Neural cell (in vitro differentiated cells): Measurements from ENCODE around the gene RELN. TPM values are rescaled to one million over a fixed set of nuclear protein-coding genes. Genes with fewer than 3 reads are reported as not detected.

Source experiments
- H2AFZ ChIP-seq: fragments of 200-600, 300-800 bp; sonication (generic), shearing (Covaris generic); 2 replicates; pipeline ENCODE4 v1.6.0; 2014; ENCODE audit warnings: low read depth, mild to moderate bottlenecking, antibody characterized with exemption, low read length, moderate library complexity
- H3F3A ChIP-seq: fragments of 200-600 bp; shearing (Covaris generic); 2 replicates; pipeline ENCODE4 v1.6.1; 2016; ENCODE audit warnings: mild to moderate bottlenecking, moderate library complexity, mixed read lengths, antibody characterized with exemption, low read length; ENCODE audit not compliant: insufficient read depth, poor library complexity, severe bottlenecking
- H3K27ac ChIP-seq: fragments of 200-600, 300-800 bp; sonication (generic), shearing (Covaris generic); 2 replicates; pipeline ENCODE4 v1.5.1; 2014; ENCODE audit warnings: mild to moderate bottlenecking, low read length, moderate library complexity
- H3K27me3 ChIP-seq: fragments of 300-800, 200-600 bp; sonication (generic), shearing (Covaris generic); 2 replicates; pipeline ENCODE4 v1.6.0; 2014; ENCODE audit warnings: mild to moderate bottlenecking, low read depth, low read length, moderate library complexity; ENCODE audit not compliant: insufficient read depth
- H3K36me3 ChIP-seq: fragments of 300-800, 200-600 bp; sonication (generic), shearing (Covaris generic); 2 replicates; pipeline ENCODE4 v1.5.1; 2014; ENCODE audit warnings: mild to moderate bottlenecking, antibody characterized with exemption, low read length, moderate library complexity; ENCODE audit not compliant: insufficient read depth
- H3K4me2 ChIP-seq: fragments of 300-800, 200-600 bp; sonication (generic), shearing (Covaris generic); 2 replicates; pipeline ENCODE4 v1.6.0; 2014; ENCODE audit warnings: mild to moderate bottlenecking, low read length
- H3K4me3 ChIP-seq: fragments of 300-800, 200-600 bp; sonication (generic), shearing (Covaris generic); 2 replicates; pipeline ENCODE4 v1.5.1; 2014; ENCODE audit warnings: mild to moderate bottlenecking, low read length, moderate library complexity
- H3K79me2 ChIP-seq: fragments of 200-600 bp; shearing (Covaris generic); replicated peaks from 2 replicates; pipeline ENCODE4 v1.6.0; 2014; ENCODE audit warnings: mild to moderate bottlenecking, low read length, moderate library complexity; ENCODE audit not compliant: insufficient read depth
- H3K9ac ChIP-seq: fragments of 300-800, 200-600 bp; sonication (generic), shearing (Covaris generic); 2 replicates; pipeline ENCODE4 v1.6.1; 2016; ENCODE audit warnings: mild to moderate bottlenecking, low read length, mixed read lengths
- H3K9me2 ChIP-seq: fragments of 200-600 bp; shearing (Covaris generic); 2 replicates; pipeline ENCODE4 v1.6.1; 2016; ENCODE audit warnings: mild to moderate bottlenecking, low read length, mixed read lengths; ENCODE audit not compliant: insufficient read depth
- H3K9me3 ChIP-seq: fragments of 200-600, 300-800 bp; sonication (generic), shearing (Covaris generic); 2 replicates; pipeline ENCODE4 v1.6.1; 2016; ENCODE audit warnings: mild to moderate bottlenecking, mixed run types, low read length, moderate library complexity, mixed read lengths
- H4K20me1 ChIP-seq: fragments of 200-600 bp; shearing (Covaris generic); 2 replicates; pipeline ENCODE4 v1.6.1; 2016; ENCODE audit warnings: mild to moderate bottlenecking, mixed run types; ENCODE audit not compliant: insufficient read depth
- EP300 ChIP-seq: fragments of 450-650 bp; conservative IDR thresholded peaks from 2 replicates; pipeline ENCODE4 v1.6.1; 2014; ENCODE audit warnings: antibody characterized with exemption, mild to moderate bottlenecking, moderate library complexity; ENCODE audit not compliant: poor library complexity, severe bottlenecking
- EZH2 ChIP-seq: fragments of 200-600, 300-800 bp; shearing (Covaris generic), sonication (generic); IDR thresholded peaks from 2 replicates; pipeline ENCODE4 v1.6.1; 2014; ENCODE audit warnings: antibody characterized with exemption, low read length, borderline replicate concordance, mild to moderate bottlenecking; ENCODE audit not compliant: insufficient read depth, poor library complexity, severe bottlenecking
- MXI1 ChIP-seq: fragments of 450-650 bp; conservative IDR thresholded peaks from 2 replicates; pipeline ENCODE4 v1.6.1; 2014; ENCODE audit warnings: antibody characterized with exemption, mild to moderate bottlenecking; ENCODE audit not compliant: poor library complexity, severe bottlenecking
- POLR2AphosphoS5 ChIP-seq: IDR thresholded peaks from 2 replicates; pipeline ENCODE4 v1.6.1; 2012
- RAD21 ChIP-seq: fragments of 450-650 bp; conservative IDR thresholded peaks from 2 replicates; pipeline ENCODE4 v1.6.1; 2014; ENCODE audit warnings: antibody characterized with exemption, mild to moderate bottlenecking, moderate library complexity
- SMC3 ChIP-seq: fragments of 450-650 bp; conservative IDR thresholded peaks from 2 replicates; pipeline ENCODE4 v1.6.1; 2014; ENCODE audit warnings: antibody characterized with exemption, mild to moderate bottlenecking, moderate library complexity; ENCODE audit not compliant: poor library complexity
- TAF1 ChIP-seq: IDR thresholded peaks from 2 replicates; pipeline ENCODE4 v1.6.1; 2012; ENCODE audit warnings: low read depth
- polyA plus RNA-seq: library from polyadenylated mRNA; depleted of rRNA; stranded (reverse); fragments of >200 nt; gene quantifications from 2 replicates; pipeline ENCODE4 v1.2.3, GENCODE V29; 2014
- TF ChIP-seq, protein P1 (sequence below): fragments of 450-650 bp; IDR thresholded peaks from 2 replicates; pipeline ENCODE4 v1.5.1; 2014; ENCODE audit warnings: antibody characterized with exemption, mild to moderate bottlenecking, moderate library complexity; ENCODE audit not compliant: poor library complexity, severe bottlenecking
- TF ChIP-seq, protein P2 (sequence below): IDR thresholded peaks from 2 replicates; pipeline ENCODE4 v1.6.1; 2012; ENCODE audit warnings: borderline replicate concordance

RELN gene
- polyA plus RNA-seq, 1 donor from 2014 or later, result 178 TPM

DNA sequence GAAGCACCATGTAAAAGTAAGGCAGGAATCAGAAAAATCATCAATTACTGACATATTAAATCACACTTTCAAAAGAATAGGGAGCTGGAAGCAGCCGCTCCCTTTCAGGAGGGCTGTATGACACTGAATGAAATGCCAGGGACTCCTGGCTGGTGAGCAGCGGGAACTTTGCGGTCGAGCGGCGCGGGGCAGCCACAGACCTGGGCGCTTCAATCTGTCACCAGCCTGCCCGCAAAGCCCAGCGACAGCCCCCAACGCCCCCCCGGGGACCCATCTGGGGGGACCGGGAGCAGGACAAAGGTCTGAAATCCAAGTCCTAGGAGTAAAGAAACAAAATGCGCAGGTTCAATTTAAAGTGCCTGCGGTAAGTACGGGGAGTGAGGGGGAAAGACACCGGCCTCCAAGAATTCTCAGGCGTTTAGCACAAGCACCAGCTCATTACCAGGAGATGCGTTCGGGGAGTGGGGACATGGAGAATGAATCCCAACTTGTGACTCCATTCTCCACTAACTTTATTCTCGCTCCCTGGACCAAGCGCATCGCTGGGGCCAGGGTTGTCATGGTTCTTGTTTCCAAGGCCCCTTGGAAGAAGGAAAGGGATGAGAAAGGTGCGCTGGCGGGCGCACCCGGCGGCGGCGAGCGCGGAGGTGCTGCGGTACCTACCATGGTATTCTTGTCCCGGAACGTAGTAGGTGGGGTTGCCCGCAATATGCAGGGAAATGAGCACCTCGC is 824 bp downstream of the RELN start:
- H3K9ac ChIP-seq, result peak overlapping the region; percentile 70
- no peaks in the 10 kb centered on the region for H4K20me1 ChIP-seq
- H3K4me3 ChIP-seq, result peak overlapping the region; percentile 84
- no peaks in the 10 kb centered on the region for H3F3A ChIP-seq
- peak overlapping the region; percentile 91 for H3K4me2 ChIP-seq
- peak overlapping the region; percentile 15 for H3K27ac ChIP-seq
- TF ChIP-seq, protein P1, sequence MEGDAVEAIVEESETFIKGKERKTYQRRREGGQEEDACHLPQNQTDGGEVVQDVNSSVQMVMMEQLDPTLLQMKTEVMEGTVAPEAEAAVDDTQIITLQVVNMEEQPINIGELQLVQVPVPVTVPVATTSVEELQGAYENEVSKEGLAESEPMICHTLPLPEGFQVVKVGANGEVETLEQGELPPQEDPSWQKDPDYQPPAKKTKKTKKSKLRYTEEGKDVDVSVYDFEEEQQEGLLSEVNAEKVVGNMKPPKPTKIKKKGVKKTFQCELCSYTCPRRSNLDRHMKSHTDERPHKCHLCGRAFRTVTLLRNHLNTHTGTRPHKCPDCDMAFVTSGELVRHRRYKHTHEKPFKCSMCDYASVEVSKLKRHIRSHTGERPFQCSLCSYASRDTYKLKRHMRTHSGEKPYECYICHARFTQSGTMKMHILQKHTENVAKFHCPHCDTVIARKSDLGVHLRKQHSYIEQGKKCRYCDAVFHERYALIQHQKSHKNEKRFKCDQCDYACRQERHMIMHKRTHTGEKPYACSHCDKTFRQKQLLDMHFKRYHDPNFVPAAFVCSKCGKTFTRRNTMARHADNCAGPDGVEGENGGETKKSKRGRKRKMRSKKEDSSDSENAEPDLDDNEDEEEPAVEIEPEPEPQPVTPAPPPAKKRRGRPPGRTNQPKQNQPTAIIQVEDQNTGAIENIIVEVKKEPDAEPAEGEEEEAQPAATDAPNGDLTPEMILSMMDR, result no peak
- TF ChIP-seq EZH2, result no peak
- H3K27me3 ChIP-seq, result peaks cover 41% of the 10 kb centered on the region
- no peaks in the 10 kb centered on the region for H3K9me2 ChIP-seq
- H3K79me2 ChIP-seq, result peaks cover 39% of the 10 kb centered on the region
- H3K36me3 ChIP-seq, result no peaks in the 10 kb centered on the region
- H2AFZ ChIP-seq, result peak overlapping the region; percentile 40
- H3K9me3 ChIP-seq, result no peaks in the 10 kb centered on the region

GRCh38 chr7:103987451-103987850 is 2.0 kb downstream of the RELN start:
- no peak for TF ChIP-seq EZH2
- Histone ChIP-seq H2AFZ (no peak overlapping the region), H3F3A (no peaks in the 10 kb centered on the region), H3K9me3 (no peaks in the 10 kb centered on the region), H4K20me1 (no peaks in the 10 kb centered on the region), H3K9ac (no peak overlapping the region), H3K27me3 (peaks cover 30% of the 10 kb centered on the region), H3K79me2 (peaks cover 39% of the 10 kb centered on the region), H3K9me2 (no peaks in the 10 kb centered on the region), H3K36me3 (no peaks in the 10 kb centered on the region), H3K4me3 (peak overlapping the region; percentile 84), H3K4me2 (peak overlapping the region; percentile 91), H3K27ac (no peak overlapping the region)

DNA sequence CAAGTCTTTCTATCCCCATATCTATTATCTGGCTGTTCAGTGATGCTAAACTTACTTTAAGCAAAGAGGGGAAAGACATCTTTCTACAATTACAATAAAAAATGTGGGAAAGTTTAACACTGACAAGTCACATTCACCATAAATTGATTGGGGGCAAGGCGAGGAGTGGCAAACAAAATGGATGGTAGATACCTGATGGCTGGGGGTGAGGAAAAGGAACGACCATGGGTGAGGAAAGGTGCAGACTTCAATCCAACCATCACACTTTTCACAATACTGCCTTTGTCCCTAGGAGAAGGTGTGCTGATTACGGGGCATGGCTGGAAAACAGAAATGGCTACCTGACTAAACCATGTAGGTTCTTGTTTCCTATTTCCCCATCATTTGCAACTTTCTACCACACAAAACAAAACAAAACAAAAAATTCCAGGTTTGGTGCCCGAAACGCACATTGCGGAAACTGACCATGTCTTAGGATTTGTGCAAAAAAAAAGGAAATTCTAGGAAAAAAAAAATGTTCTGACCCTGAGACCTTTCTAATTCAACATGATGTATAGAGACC is 3.8 kb downstream of the RELN start:
- no peaks in the 10 kb centered on the region for H3F3A ChIP-seq
- H3K27me3 ChIP-seq, result peaks cover 19% of the 10 kb centered on the region
- no peaks in the 10 kb centered on the region for H3K9me3 ChIP-seq
- TF ChIP-seq RAD21, result no peak
- no peak for TF ChIP-seq EP300
- TF ChIP-seq EZH2, result no peak
- TF ChIP-seq POLR2AphosphoS5, result no peak
- TF ChIP-seq, protein P1, result no peak
- TF ChIP-seq TAF1, result no peak
- TF ChIP-seq, protein P2, sequence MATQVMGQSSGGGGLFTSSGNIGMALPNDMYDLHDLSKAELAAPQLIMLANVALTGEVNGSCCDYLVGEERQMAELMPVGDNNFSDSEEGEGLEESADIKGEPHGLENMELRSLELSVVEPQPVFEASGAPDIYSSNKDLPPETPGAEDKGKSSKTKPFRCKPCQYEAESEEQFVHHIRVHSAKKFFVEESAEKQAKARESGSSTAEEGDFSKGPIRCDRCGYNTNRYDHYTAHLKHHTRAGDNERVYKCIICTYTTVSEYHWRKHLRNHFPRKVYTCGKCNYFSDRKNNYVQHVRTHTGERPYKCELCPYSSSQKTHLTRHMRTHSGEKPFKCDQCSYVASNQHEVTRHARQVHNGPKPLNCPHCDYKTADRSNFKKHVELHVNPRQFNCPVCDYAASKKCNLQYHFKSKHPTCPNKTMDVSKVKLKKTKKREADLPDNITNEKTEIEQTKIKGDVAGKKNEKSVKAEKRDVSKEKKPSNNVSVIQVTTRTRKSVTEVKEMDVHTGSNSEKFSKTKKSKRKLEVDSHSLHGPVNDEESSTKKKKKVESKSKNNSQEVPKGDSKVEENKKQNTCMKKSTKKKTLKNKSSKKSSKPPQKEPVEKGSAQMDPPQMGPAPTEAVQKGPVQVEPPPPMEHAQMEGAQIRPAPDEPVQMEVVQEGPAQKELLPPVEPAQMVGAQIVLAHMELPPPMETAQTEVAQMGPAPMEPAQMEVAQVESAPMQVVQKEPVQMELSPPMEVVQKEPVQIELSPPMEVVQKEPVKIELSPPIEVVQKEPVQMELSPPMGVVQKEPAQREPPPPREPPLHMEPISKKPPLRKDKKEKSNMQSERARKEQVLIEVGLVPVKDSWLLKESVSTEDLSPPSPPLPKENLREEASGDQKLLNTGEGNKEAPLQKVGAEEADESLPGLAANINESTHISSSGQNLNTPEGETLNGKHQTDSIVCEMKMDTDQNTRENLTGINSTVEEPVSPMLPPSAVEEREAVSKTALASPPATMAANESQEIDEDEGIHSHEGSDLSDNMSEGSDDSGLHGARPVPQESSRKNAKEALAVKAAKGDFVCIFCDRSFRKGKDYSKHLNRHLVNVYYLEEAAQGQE, result no peak
- no peak for TF ChIP-seq MXI1
- TF ChIP-seq SMC3, result no peak
- H3K4me2 ChIP-seq, result peak overlapping the region; percentile 45
- peak overlapping the region; percentile 84 for H3K4me3 ChIP-seq
- H3K79me2 ChIP-seq, result peaks cover 39% of the 10 kb centered on the region
- H3K9ac ChIP-seq, result no peak overlapping the region
- no peak overlapping the region for H2AFZ ChIP-seq
- no peaks in the 10 kb centered on the region for H4K20me1 ChIP-seq
- H3K27ac ChIP-seq, result no peak overlapping the region
- H3K9me2 ChIP-seq, result no peaks in the 10 kb centered on the region
- no peaks in the 10 kb centered on the region for H3K36me3 ChIP-seq
